ENCODE results near the gene MTMR3.

MTMR3 gene

GRCh38 chr22:30021881-30022619 is 139.1 kb downstream of the MTMR3 start:
- no peak overlapping the region for H3K4me3 ChIP-seq (ENCODE audit: low read length)
- TF ChIP-seq, protein P1, sequence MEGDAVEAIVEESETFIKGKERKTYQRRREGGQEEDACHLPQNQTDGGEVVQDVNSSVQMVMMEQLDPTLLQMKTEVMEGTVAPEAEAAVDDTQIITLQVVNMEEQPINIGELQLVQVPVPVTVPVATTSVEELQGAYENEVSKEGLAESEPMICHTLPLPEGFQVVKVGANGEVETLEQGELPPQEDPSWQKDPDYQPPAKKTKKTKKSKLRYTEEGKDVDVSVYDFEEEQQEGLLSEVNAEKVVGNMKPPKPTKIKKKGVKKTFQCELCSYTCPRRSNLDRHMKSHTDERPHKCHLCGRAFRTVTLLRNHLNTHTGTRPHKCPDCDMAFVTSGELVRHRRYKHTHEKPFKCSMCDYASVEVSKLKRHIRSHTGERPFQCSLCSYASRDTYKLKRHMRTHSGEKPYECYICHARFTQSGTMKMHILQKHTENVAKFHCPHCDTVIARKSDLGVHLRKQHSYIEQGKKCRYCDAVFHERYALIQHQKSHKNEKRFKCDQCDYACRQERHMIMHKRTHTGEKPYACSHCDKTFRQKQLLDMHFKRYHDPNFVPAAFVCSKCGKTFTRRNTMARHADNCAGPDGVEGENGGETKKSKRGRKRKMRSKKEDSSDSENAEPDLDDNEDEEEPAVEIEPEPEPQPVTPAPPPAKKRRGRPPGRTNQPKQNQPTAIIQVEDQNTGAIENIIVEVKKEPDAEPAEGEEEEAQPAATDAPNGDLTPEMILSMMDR (IDR thresholded peaks at IDR 0.05; ENCODE audit: insufficient read depth, low read depth, low read length, missing control alignments), result no peak

GRCh38 chr22:30023099-30023660 is 140.2 kb downstream of the MTMR3 start:
- no peak for DNase-seq (ENCODE audit: low read depth)
- H3K4me3 ChIP-seq (ENCODE audit: low read length), result no peak overlapping the region
- TF ChIP-seq, protein P1 (IDR thresholded peaks at IDR 0.05; ENCODE audit: insufficient read depth, low read depth, low read length, missing control alignments), result no peak

More at GRCh38 chr22:30021881-30022619, 139.1 kb downstream of the MTMR3 start:
- DNase-seq (ENCODE audit: low read depth), result no peak

DNA sequence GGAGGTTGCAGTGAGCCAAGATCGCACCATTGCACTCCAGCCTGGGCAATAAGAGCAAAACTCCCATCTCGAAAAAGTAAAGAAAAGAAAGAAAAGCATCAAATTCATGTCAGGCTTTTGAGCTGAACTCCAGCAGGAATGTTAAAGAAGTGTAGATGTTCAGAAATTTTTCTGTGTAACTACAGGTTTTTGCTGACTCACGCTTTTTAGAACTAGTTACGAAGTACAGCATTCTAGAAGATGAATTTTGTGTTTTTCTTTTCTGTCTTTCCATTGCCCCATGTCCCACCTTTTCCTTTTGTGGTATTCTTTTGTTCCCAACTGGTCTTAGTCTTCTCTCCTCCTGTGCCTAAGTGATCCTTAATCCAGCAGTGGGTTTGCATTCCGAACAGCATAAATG is 141.3 kb downstream of the MTMR3 start:
- TF ChIP-seq, protein P1 (IDR thresholded peaks at IDR 0.05; ENCODE audit: insufficient read depth, low read depth, low read length, missing control alignments), result no peak
- no peak for DNase-seq (ENCODE audit: low read depth)
- no peak overlapping the region for H3K4me3 ChIP-seq (ENCODE audit: low read length)

DNA sequence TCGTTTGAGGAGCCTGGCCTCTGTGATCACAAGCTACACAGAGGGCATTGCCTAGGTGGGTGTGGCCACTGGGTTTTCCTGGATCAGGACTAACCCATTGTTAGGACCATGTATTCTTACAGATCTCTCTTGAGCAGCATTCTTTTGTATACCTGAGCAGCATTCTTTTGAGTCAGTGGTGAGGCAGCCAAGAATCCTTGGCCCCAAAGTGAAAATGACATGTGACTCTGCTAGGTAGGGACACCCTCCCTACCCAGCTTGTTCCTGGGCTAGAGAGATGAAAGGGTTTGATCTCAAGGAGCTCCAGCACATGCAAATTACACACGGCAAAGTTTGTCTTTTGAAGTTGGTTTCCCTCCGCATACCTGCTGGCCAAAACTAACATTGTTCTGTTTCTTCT is 142.2 kb downstream of the MTMR3 start:
- H3K4me3 ChIP-seq (ENCODE audit: low read length), result no peak overlapping the region
- DNase-seq (ENCODE audit: low read depth), result peak; percentile 50
- TF ChIP-seq, protein P1 (IDR thresholded peaks at IDR 0.05; ENCODE audit: insufficient read depth, low read depth, low read length, missing control alignments), result no peak

GRCh38 chr22:30026756-30027155 is 143.8 kb downstream of the MTMR3 start:
- TF ChIP-seq, protein P1 (IDR thresholded peaks at IDR 0.05; ENCODE audit: insufficient read depth, low read depth, low read length, missing control alignments), result no peak
- DNase-seq (ENCODE audit: low read depth), result no peak
- H3K4me3 ChIP-seq (ENCODE audit: low read length), result no peak overlapping the region

- TF ChIP-seq, protein P1 (IDR thresholded peaks at IDR 0.05; ENCODE audit: insufficient read depth, low read depth, low read length, missing control alignments), result no peak
- DNase-seq (ENCODE audit: low read depth), result peak; percentile 75
These were observed 144.2 kb downstream of the MTMR3 start for GRCh38 chr22:30027169-30027568.

More at GRCh38 chr22:30027169-30027568, 144.2 kb downstream of the MTMR3 start:
- H3K4me3 ChIP-seq (ENCODE audit: low read length), result no peak overlapping the region
